Neural cell (in vitro differentiated cells): ENCODE data around the gene IL20RB. TPM values are rescaled to one million over a fixed set of nuclear protein-coding genes. Genes with fewer than 3 reads are reported as not detected.

Source experiments
- H2AFZ ChIP-seq: fragments of 200-600, 300-800 bp; sonication (generic), shearing (Covaris generic); 2 replicates; pipeline ENCODE4 v1.6.0; 2014; ENCODE audit warnings: low read depth, mild to moderate bottlenecking, antibody characterized with exemption, low read length, moderate library complexity
- H3F3A ChIP-seq: fragments of 200-600 bp; shearing (Covaris generic); 2 replicates; pipeline ENCODE4 v1.6.1; 2016; ENCODE audit warnings: mild to moderate bottlenecking, moderate library complexity, mixed read lengths, antibody characterized with exemption, low read length; ENCODE audit not compliant: insufficient read depth, poor library complexity, severe bottlenecking
- H3K27ac ChIP-seq: fragments of 200-600, 300-800 bp; sonication (generic), shearing (Covaris generic); 2 replicates; pipeline ENCODE4 v1.5.1; 2014; ENCODE audit warnings: mild to moderate bottlenecking, low read length, moderate library complexity
- H3K27me3 ChIP-seq: fragments of 300-800, 200-600 bp; sonication (generic), shearing (Covaris generic); 2 replicates; pipeline ENCODE4 v1.6.0; 2014; ENCODE audit warnings: mild to moderate bottlenecking, low read depth, low read length, moderate library complexity; ENCODE audit not compliant: insufficient read depth
- H3K36me3 ChIP-seq: fragments of 300-800, 200-600 bp; sonication (generic), shearing (Covaris generic); 2 replicates; pipeline ENCODE4 v1.5.1; 2014; ENCODE audit warnings: mild to moderate bottlenecking, antibody characterized with exemption, low read length, moderate library complexity; ENCODE audit not compliant: insufficient read depth
- H3K4me2 ChIP-seq: fragments of 300-800, 200-600 bp; sonication (generic), shearing (Covaris generic); 2 replicates; pipeline ENCODE4 v1.6.0; 2014; ENCODE audit warnings: mild to moderate bottlenecking, low read length
- H3K4me3 ChIP-seq: fragments of 300-800, 200-600 bp; sonication (generic), shearing (Covaris generic); 2 replicates; pipeline ENCODE4 v1.5.1; 2014; ENCODE audit warnings: mild to moderate bottlenecking, low read length, moderate library complexity
- H3K79me2 ChIP-seq: fragments of 200-600 bp; shearing (Covaris generic); replicated peaks from 2 replicates; pipeline ENCODE4 v1.6.0; 2014; ENCODE audit warnings: mild to moderate bottlenecking, low read length, moderate library complexity; ENCODE audit not compliant: insufficient read depth
- H3K9ac ChIP-seq: fragments of 300-800, 200-600 bp; sonication (generic), shearing (Covaris generic); 2 replicates; pipeline ENCODE4 v1.6.1; 2016; ENCODE audit warnings: mild to moderate bottlenecking, low read length, mixed read lengths
- H3K9me2 ChIP-seq: fragments of 200-600 bp; shearing (Covaris generic); 2 replicates; pipeline ENCODE4 v1.6.1; 2016; ENCODE audit warnings: mild to moderate bottlenecking, low read length, mixed read lengths; ENCODE audit not compliant: insufficient read depth
- H3K9me3 ChIP-seq: fragments of 200-600, 300-800 bp; sonication (generic), shearing (Covaris generic); 2 replicates; pipeline ENCODE4 v1.6.1; 2016; ENCODE audit warnings: mild to moderate bottlenecking, mixed run types, low read length, moderate library complexity, mixed read lengths
- H4K20me1 ChIP-seq: fragments of 200-600 bp; shearing (Covaris generic); 2 replicates; pipeline ENCODE4 v1.6.1; 2016; ENCODE audit warnings: mild to moderate bottlenecking, mixed run types; ENCODE audit not compliant: insufficient read depth
- EP300 ChIP-seq: fragments of 450-650 bp; conservative IDR thresholded peaks from 2 replicates; pipeline ENCODE4 v1.6.1; 2014; ENCODE audit warnings: antibody characterized with exemption, mild to moderate bottlenecking, moderate library complexity; ENCODE audit not compliant: poor library complexity, severe bottlenecking
- EZH2 ChIP-seq: fragments of 200-600, 300-800 bp; shearing (Covaris generic), sonication (generic); IDR thresholded peaks from 2 replicates; pipeline ENCODE4 v1.6.1; 2014; ENCODE audit warnings: antibody characterized with exemption, low read length, borderline replicate concordance, mild to moderate bottlenecking; ENCODE audit not compliant: insufficient read depth, poor library complexity, severe bottlenecking
- MXI1 ChIP-seq: fragments of 450-650 bp; conservative IDR thresholded peaks from 2 replicates; pipeline ENCODE4 v1.6.1; 2014; ENCODE audit warnings: antibody characterized with exemption, mild to moderate bottlenecking; ENCODE audit not compliant: poor library complexity, severe bottlenecking
- POLR2AphosphoS5 ChIP-seq: IDR thresholded peaks from 2 replicates; pipeline ENCODE4 v1.6.1; 2012
- RAD21 ChIP-seq: fragments of 450-650 bp; conservative IDR thresholded peaks from 2 replicates; pipeline ENCODE4 v1.6.1; 2014; ENCODE audit warnings: antibody characterized with exemption, mild to moderate bottlenecking, moderate library complexity
- REST ChIP-seq: IDR thresholded peaks from 2 replicates; pipeline ENCODE4 v1.6.1; 2012; ENCODE audit warnings: borderline replicate concordance
- SMC3 ChIP-seq: fragments of 450-650 bp; conservative IDR thresholded peaks from 2 replicates; pipeline ENCODE4 v1.6.1; 2014; ENCODE audit warnings: antibody characterized with exemption, mild to moderate bottlenecking, moderate library complexity; ENCODE audit not compliant: poor library complexity
- TAF1 ChIP-seq: IDR thresholded peaks from 2 replicates; pipeline ENCODE4 v1.6.1; 2012; ENCODE audit warnings: low read depth
- polyA plus RNA-seq: library from polyadenylated mRNA; depleted of rRNA; stranded (reverse); fragments of >200 nt; gene quantifications from 2 replicates; pipeline ENCODE4 v1.2.3, GENCODE V29; 2014
- TF ChIP-seq, protein P1 (sequence below): fragments of 450-650 bp; IDR thresholded peaks from 2 replicates; pipeline ENCODE4 v1.5.1; 2014; ENCODE audit warnings: antibody characterized with exemption, mild to moderate bottlenecking, moderate library complexity; ENCODE audit not compliant: poor library complexity, severe bottlenecking

The IL20RB gene
- polyA plus RNA-seq, 1 donor from 2014 or later: 3.0 TPM

DNA sequence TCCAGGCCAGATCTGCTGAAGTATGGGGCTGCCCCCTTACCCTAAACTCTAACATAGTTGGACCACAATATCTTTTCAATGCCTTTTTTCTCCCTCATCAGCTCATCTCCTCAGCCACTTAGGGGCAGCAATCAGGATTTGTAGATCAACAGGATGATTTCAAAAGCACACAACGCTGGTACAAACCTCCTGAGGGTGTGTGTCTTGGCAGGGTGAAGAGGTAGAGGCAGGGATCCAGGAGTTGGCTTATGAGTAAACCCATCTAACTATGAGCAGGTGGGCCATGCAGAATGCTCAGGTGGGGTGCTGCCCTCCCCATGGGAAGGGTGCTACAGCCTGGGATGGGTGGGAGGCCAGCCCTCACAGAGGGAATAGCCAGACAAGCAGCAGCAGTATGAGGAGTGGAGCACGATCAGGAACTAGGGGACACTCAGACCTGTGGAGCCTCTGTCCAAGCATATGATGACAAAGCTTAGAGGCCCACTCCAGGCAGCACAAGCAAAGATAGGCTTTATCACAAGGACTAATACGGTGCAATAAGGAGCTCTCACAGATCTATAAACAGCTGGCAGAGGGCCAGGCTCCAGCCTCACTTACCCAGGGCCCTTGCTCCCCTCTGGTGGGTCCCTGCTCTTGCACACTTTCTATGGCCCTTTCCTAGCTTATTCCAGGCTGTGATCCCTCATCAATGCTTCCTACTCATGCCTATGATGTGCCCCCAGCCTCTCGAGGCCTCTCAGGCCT, 32.2 kb downstream of the IL20RB start:
- H3K9ac ChIP-seq: no peak overlapping the region
- H3F3A ChIP-seq: no peaks in the 10 kb centered on the region
- H3K27ac ChIP-seq: no peak overlapping the region
- H3K79me2 ChIP-seq: no peaks in the 10 kb centered on the region
- no peaks in the 10 kb centered on the region for H4K20me1 ChIP-seq
- no peak overlapping the region for H3K4me3 ChIP-seq
- TF ChIP-seq POLR2AphosphoS5 (no peak), EZH2 (no peak), REST (no peak), MXI1 (no peak), TAF1 (no peak), RAD21 (no peak), SMC3 (no peak), EP300 (no peak)
- TF ChIP-seq, protein P1, sequence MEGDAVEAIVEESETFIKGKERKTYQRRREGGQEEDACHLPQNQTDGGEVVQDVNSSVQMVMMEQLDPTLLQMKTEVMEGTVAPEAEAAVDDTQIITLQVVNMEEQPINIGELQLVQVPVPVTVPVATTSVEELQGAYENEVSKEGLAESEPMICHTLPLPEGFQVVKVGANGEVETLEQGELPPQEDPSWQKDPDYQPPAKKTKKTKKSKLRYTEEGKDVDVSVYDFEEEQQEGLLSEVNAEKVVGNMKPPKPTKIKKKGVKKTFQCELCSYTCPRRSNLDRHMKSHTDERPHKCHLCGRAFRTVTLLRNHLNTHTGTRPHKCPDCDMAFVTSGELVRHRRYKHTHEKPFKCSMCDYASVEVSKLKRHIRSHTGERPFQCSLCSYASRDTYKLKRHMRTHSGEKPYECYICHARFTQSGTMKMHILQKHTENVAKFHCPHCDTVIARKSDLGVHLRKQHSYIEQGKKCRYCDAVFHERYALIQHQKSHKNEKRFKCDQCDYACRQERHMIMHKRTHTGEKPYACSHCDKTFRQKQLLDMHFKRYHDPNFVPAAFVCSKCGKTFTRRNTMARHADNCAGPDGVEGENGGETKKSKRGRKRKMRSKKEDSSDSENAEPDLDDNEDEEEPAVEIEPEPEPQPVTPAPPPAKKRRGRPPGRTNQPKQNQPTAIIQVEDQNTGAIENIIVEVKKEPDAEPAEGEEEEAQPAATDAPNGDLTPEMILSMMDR: no peak
- H2AFZ ChIP-seq: no peak overlapping the region
- H3K36me3 ChIP-seq: no peaks in the 10 kb centered on the region
- H3K4me2 ChIP-seq: no peak overlapping the region
- H3K9me2 ChIP-seq: no peaks in the 10 kb centered on the region
- no peaks in the 10 kb centered on the region for H3K27me3 ChIP-seq
- H3K9me3 ChIP-seq: no peaks in the 10 kb centered on the region

DNA sequence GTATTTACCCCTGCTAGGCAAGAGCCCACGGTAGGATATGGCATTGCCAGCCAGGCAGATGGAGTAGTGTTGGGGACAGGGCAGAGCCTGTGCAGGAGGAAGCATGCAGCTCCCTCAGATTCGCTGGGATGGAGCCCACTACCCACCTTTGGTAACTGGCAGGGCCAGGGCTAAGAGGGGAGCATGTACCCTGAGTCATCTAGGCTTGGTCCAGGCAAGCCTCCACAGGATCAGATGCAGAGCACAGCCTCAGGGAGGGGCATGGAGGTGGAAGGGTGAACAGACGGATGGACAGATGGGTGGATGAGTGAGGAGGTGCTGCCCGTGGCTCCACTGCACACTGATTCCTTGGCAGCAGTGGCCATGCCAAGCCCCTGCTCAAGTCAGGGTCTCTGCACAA, 33.0 kb downstream of the IL20RB start:
- TF ChIP-seq SMC3 (no peak), MXI1 (no peak), EP300 (no peak)
- no peaks in the 10 kb centered on the region for H3K79me2 ChIP-seq
- H3K4me3 ChIP-seq: no peak overlapping the region
- no peaks in the 10 kb centered on the region for H3K9me3 ChIP-seq
- H2AFZ ChIP-seq: no peak overlapping the region
- H3K4me2 ChIP-seq: no peak overlapping the region
- H4K20me1 ChIP-seq: no peaks in the 10 kb centered on the region
- no peak overlapping the region for H3K9ac ChIP-seq
- H3F3A ChIP-seq: no peaks in the 10 kb centered on the region
- no peaks in the 10 kb centered on the region for H3K36me3 ChIP-seq
- H3K27me3 ChIP-seq: no peaks in the 10 kb centered on the region
- H3K9me2 ChIP-seq: no peaks in the 10 kb centered on the region
- no peak overlapping the region for H3K27ac ChIP-seq
